ENCODE measurements around the gene C22orf23. TPM values are rescaled to one million over a fixed set of nuclear protein-coding genes. Genes with fewer than 3 reads are reported as not detected.

The C22orf23 gene
- total and polyA plus RNA-seq, 7 donors = 0.17 to 1.2 (median 0.36) TPM

- intact Hi-C loops (cut with DNase I) = loop anchor here in 1 of 2 donors (5.0 to 10.0 kb wide), 2 partner anchors 39 to 116 kb away; no protein-coding TSS in a partner anchor
- Histone ChIP-seq H3K27ac (no peak overlapping the region), H3K36me3 (ENCODE audit: insufficient read depth in 1 of 2, low read depth in 1 of 2) (peaks cover 7 to 51% of the 10 kb centered on the region in 2 donors), H3K9me3 (no peaks in the 10 kb centered on the region), H3K4me1 (peaks cover 11% of the 10 kb centered on the region), H3K27me3 (ENCODE audit: insufficient read depth in 3 of 3, low read length in 2 of 3) (no peaks in the 10 kb centered on the region), H3K4me3 (no peak overlapping the region)
- 84 to 93% (median 91%) methylated on average over 2 of the region's 2 CpGs for WGBS, 3 donors
- TF ChIP-seq, protein P1, sequence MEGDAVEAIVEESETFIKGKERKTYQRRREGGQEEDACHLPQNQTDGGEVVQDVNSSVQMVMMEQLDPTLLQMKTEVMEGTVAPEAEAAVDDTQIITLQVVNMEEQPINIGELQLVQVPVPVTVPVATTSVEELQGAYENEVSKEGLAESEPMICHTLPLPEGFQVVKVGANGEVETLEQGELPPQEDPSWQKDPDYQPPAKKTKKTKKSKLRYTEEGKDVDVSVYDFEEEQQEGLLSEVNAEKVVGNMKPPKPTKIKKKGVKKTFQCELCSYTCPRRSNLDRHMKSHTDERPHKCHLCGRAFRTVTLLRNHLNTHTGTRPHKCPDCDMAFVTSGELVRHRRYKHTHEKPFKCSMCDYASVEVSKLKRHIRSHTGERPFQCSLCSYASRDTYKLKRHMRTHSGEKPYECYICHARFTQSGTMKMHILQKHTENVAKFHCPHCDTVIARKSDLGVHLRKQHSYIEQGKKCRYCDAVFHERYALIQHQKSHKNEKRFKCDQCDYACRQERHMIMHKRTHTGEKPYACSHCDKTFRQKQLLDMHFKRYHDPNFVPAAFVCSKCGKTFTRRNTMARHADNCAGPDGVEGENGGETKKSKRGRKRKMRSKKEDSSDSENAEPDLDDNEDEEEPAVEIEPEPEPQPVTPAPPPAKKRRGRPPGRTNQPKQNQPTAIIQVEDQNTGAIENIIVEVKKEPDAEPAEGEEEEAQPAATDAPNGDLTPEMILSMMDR (IDR thresholded peaks at IDR 0.05) = no peak
- no peak for DNase-seq
- no peak for ATAC-seq
Observed at GRCh38 chr22:37930952-37931440, 22.4 kb downstream of the C22orf23 start.

GRCh38 chr22:37930270-37930951, 23.0 kb downstream of the C22orf23 start:
- no peaks in the 10 kb centered on the region for H3K27me3 ChIP-seq (ENCODE audit: insufficient read depth in 3 of 3, low read length in 2 of 3)
- ATAC-seq = no peak
- intact Hi-C loops (cut with DNase I) = loop anchor here in 1 of 2 donors (5.0 to 10.0 kb wide), 2 partner anchors 38 to 116 kb away; no protein-coding TSS in a partner anchor
- no peak overlapping the region for H3K27ac ChIP-seq
- no peaks in the 10 kb centered on the region for H3K9me3 ChIP-seq
- peaks cover 11% of the 10 kb centered on the region for H3K4me1 ChIP-seq
- H3K4me3 ChIP-seq = no peak overlapping the region
- 69 to 78% (median 72%) methylated on average over 10 to 11 of the region's 11 CpGs for WGBS, 3 donors
- peaks cover 7 to 57% of the 10 kb centered on the region in 2 donors for H3K36me3 ChIP-seq (ENCODE audit: insufficient read depth in 1 of 2, low read depth in 1 of 2)
- no peak for DNase-seq
- TF ChIP-seq, protein P1 (IDR thresholded peaks at IDR 0.05) = peak; percentile 33

DNA sequence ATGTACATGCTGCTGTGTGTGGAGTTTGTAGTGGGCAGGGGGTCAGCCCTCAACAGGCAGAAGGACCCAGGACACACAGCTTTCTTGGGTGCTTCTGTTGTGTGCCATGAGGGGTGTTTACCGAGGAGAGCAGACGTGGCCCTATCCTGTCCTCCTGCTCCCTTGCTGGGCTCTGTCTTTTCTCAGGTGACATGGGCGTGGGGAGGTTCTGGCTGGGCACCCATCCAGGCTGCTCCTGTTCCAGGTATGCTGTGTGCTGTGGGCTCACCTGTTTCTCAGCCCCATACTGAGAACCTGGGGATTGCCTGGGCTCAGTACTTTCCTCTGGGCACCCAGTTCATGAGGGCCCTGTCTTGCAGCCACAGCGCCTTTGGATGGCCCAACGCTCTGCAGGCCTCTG, 24.0 kb downstream of the C22orf23 start:
- no peak overlapping the region for H3K4me3 ChIP-seq
- H3K4me1 ChIP-seq = peaks cover 11% of the 10 kb centered on the region
- TF ChIP-seq, protein P1 (IDR thresholded peaks at IDR 0.05) = no peak
- no peak for ATAC-seq
- DNase-seq = no peak
- intact Hi-C loops (cut with DNase I) = no loop called here
- no peaks in the 10 kb centered on the region for H3K27me3 ChIP-seq (ENCODE audit: insufficient read depth in 3 of 3, low read length in 2 of 3)
- peaks cover 7 to 67% of the 10 kb centered on the region in 2 donors for H3K36me3 ChIP-seq (ENCODE audit: insufficient read depth in 1 of 2, low read depth in 1 of 2)
- H3K27ac ChIP-seq = no peak overlapping the region
- WGBS, 3 donors = 96 to 100% (median 96%) methylated on average over 5 of the region's 5 CpGs
- H3K9me3 ChIP-seq = no peaks in the 10 kb centered on the region

GRCh38 chr22:37927637-37927936, 25.8 kb downstream of the C22orf23 start:
- no peaks in the 10 kb centered on the region for H3K9me3 ChIP-seq
- DNase-seq (no peak), ATAC-seq (no peak)
- peaks cover 7 to 84% of the 10 kb centered on the region in 2 donors for H3K36me3 ChIP-seq (ENCODE audit: insufficient read depth in 1 of 2, low read depth in 1 of 2)
- no peaks in the 10 kb centered on the region for H3K4me1 ChIP-seq
- no peak overlapping the region for H3K27ac ChIP-seq
- no peaks in the 10 kb centered on the region for H3K27me3 ChIP-seq (ENCODE audit: insufficient read depth in 3 of 3, low read length in 2 of 3)
- TF ChIP-seq, protein P1 (IDR thresholded peaks at IDR 0.05) = no peak
- H3K4me3 ChIP-seq = no peak overlapping the region
- intact Hi-C loops (cut with DNase I) = no loop called here
- WGBS, 3 donors = 96 to 98% (median 98%) methylated on average over 5 of the region's 5 CpGs
